Hepatic stellate cell (primary cell): ENCODE data around the gene C7orf33.
"Not testable (repeated sequence)": the region's sequence is repeated elsewhere in the genome, so short reads cannot be mapped to it uniquely, and the experiment has no call there.

Experiments
- DNase-seq: peaks from one replicate; pipeline ENCODE4 v3.0.0; 2011; ENCODE audit warnings: low spot score

Gene C7orf33, protein sequence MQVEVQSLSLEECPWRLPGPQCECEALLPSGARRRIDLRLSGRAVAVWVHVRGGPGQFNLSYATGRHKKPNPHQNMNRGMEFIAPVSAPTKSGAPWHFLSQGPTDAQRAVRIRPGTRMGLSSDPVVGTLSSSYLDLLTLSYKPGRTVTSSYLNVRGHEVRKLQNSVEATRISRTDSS

DNA sequence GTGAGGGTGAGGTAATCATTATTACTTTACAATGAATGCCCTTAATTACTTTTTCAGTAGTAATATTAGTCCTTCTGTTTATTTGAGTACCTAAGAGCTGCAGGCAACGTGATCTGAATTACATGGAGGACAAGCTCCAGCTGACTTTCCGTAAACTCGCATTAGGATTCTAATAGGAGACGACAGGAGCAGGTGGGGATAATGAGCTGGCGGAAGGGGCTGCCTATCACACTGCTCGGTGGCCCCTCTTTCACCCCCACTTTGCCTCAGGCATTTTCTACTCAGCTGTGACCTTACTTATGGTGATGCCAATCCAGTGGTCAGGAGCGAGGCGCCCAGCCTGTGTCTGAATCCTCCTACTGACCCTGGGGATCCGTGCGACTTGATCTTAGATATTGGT lies at the start of gene C7orf33:
C7orf33 (plus strand) TSS at position 296 of the 400 bp plus-strand sequence. CDS start 160 bp downstream, outside the sequence.
- no peak for DNase-seq

DNA sequence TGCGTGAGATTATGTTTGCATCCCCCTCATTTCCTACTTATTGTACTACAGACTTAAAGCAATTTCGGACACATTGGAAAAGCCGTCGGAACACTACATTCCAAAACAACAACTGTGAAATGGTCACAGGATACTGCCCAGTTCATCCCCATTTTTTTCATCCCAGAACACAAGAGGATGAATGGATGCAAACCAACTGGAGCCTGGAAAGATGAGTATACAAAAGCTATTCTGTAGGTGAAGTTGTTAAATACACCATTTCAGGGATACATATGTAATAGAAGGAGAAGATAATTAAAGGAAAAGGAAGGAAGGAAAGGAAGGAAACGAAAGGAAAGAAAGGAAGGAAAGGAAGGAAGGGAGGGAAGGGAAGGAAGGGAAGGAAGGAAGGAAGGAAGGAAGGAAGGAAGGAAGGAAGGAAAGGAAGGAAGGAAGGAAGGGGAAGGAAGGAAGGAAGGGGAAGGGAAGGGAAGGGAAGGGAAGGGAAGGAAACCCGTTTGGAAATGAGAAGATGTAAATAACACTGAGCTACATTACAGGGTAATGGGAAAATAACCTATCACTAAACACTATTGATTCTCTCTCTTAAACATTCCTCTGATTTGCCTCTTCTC lies 48.6 kb upstream of the C7orf33 start:
- DNase-seq = no peak

GRCh38 chr7:148543302-148543701 lies 47.3 kb upstream of the C7orf33 start:
- DNase-seq = no peak

DNA sequence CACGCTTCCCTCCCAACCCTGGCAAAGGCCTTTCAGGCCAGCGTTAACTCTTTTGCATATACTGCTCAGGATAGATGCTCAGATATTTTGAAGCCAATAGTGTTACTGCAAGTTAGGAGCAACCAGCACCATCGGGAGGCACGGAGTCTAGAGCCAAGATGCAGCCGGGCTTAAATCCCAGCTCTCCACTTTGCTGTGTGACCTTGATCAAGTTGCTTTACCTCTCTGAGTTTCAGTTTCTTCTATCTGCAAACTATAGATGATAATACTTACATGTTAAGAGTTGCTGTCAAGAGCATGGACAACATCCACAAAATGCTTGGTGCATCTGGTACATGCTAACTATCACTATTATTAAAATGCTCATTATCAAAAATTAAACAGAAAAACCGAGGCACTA lies 45.4 kb upstream of the C7orf33 start:
- DNase-seq = no peak

DNA sequence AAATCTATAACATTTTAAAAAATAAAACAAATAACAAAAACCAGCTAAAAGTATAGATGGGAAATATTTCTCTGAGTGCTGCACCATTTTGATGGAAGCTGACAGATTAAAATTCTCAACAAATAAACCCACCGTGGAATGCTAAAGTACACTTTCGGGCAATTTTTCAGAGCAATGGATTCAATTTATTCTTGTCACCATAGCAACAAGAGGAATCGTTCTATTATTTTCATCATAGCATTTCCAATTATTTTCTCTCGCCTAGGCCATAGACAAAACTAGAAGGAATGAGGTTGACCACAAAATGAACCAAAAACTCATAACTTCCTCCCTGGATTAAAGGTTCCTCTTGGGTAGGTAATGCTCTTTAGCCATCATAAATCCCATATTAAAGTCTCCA lies 44.6 kb upstream of the C7orf33 start:
- DNase-seq = no peak

- no peak for DNase-seq
These were observed 43.7 kb upstream of the C7orf33 start for GRCh38 chr7:148546857-148547256.

- no peak for DNase-seq
These were observed 42.6 kb upstream of the C7orf33 start for GRCh38 chr7:148547951-148548350.

- DNase-seq = no peak
These were observed 36.6 kb upstream of the C7orf33 start for GRCh38 chr7:148553979-148554378.

DNA sequence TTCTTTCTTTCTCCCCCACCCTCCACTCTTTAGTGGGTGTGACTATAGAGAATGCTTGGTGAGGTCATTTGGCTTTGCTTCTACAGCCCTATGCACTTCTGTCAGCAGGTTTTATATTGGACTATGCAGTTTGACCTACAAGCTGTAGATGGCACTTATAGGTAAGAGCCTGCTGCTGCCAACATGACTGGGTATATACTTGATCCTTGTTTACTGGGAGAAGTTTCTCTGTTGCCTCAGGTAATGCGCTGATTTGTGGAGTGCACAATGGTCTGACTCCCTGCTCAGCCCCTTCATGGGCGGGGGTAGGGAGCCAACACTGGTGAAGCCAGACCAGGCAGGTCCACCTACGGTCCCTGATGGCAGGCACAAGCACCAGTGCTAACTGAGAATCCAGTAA lies 33.7 kb upstream of the C7orf33 start:
- no peak for DNase-seq

DNA sequence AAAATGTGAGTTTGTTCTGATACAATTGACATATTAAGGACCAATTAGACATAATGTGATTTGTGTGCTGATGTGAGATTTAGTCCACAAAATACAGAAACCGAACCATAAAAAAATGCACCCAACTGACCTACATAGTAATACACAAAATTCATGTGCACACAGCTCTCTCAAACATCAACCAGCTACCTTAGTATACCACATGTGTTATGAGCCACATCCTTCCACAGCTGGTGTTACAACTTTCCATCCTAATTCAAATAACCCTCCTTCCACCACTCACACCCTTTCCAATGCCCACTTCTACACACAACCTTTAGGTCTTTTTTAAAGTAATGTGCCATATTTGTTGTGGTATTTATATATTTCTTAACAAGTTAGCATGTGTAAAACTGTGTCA lies 31.7 kb upstream of the C7orf33 start:
- DNase-seq = no peak

- no peak for DNase-seq
These were observed 29.5 kb upstream of the C7orf33 start for GRCh38 chr7:148561099-148561498.

DNA sequence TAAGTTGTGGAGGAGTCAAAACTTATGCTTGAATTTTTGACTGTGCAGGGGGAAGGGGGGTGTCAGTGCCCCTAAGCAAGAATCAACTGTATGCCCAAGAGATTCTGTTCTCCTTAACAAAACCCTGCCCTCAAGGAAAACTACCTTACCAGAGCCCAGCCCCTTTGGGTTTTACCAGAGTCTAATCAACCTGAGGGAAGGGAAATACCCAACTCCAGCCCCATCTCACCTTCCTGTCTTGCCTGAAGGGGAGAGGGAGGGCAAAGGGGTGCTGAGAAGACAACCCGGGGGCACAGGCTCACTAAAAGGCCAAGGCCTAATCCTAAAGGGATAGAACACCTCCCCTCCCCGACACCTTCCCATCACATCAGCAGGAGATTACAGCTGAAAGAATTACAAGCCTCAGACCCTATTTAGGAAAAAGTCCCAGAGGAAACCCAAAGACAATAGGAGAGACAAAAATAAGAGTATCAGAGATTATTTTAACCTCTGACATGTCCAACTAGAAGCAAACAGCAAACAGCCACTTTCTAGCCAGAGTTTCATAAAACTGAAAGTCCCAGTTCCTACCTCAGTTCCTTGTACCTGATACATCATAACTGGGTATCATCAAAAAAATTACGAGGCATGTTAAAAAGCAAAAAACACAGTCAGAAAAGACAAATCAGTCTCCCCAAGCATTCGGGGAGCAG lies 26.8 kb upstream of the C7orf33 start:
- no peak for DNase-seq

DNA sequence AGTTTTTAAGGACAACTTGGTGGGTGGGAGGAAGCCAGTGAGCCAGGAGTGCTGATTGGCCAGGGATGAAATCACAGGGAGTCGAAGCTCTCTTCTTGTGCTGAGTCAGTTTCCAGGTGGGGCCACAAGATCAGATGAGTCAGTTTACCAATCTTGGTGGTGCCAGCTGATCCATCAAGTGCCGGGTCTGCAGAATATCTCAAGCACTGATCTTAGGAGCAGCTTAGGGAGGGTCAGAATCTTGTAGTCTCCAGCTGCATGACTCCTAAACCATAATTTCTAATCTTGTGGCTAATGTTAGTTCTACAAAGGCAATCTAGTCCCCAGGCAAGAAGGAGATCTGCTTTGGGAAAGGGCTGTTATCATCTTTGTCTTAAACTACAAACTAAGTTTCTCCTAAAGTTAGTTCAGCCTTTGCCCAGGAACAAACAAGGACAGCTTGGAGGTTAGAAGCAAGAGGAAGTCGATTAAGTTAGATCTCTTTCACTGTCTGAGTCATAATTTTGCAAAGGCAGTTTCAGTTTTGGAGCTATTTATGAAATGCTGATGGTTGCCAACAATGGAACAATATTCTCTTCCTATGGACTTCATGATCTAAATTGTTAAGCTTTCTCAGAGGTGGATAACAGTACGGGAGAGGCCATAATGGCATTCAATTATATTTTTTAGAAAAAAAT lies 26.2 kb upstream of the C7orf33 start:
- not testable (repeated sequence) for DNase-seq

DNA sequence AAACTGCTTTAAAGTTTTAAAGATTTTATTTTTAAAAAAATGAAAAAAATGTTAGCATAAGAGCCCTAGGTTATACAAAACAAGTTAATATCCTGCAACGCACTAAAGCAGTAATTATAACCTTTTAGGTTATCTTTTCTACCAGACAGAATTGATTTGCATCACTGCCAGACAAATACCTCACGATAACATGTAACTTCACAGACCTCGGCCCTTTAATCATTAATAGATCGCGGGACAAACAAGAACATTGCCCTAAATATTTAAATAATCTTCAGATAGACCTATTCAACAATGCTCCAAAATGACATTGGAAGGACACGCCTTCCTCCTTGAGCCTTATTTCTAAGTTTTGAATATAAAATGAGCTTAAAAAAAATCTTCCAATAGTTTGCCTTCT lies 23.8 kb upstream of the C7orf33 start:
- no peak for DNase-seq

- no peak for DNase-seq
These were observed 23.0 kb upstream of the C7orf33 start for GRCh38 chr7:148567524-148567923.

- no peak for DNase-seq
These were observed 20.1 kb upstream of the C7orf33 start for GRCh38 chr7:148570510-148570909.

- not testable (repeated sequence) for DNase-seq
These were observed 19.6 kb upstream of the C7orf33 start for GRCh38 chr7:148570973-148571372.

- no peak for DNase-seq
These were observed 19.2 kb upstream of the C7orf33 start for GRCh38 chr7:148571381-148571780.

DNA sequence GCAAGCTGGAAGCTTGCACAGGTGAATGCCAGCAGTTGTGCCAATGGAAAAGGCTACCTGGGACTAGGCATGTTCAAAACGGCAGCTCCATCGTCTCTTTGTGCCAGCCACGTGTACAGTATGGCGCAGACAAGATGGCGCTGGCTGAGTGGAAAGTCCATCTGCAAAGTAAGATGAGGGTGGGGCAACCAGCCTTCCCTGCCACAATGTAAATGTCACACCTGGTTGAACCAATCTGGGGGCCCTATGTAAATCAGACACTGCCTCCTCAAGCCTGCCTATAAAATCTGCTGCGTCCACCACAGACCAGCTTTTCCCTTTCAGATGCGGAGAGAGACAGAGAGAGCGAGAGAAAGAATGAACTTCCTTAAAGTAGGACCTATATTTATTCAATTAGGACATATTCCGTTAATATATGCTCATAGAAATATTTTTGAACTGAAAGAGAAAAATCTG lies 18.5 kb upstream of the C7orf33 start:
- no peak for DNase-seq

- not testable (repeated sequence) for DNase-seq
These were observed 17.0 kb upstream of the C7orf33 start for GRCh38 chr7:148573581-148573980.

DNA sequence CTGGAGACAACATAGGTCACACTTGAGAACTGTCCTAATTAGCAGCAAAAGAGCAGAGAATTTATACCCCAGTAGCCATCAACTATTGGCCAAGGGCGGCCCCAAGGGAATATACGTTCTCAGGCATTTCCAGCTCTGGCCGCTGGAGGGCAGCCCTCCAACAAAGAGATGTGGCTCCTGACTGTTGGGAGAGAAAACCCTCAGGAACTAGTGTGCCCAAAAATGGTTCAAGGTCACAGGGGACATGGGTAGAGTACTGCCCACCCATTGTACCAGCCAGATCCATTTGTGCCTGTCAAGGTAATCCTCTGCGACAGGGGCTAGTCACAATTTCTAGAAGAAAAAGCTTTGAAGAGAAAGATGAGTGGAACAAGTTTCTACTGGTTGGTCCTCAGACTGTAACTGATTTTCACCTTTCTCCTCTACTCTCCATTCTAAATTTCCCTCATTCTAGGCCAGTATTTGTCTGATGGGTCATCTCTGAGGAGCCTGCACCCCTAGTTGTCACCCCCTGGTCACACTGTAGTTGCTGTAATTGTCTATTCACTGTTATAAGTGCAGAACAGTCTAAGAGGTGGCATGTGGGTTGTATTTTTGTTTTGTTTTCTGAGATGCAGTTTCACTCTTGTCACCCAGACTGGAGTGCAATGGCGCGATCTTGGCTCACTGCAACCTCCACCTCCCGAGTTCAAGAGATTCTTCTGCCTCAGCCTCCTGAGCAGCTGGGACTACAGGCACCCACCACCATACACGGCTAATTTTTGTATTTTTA lies 14.7 kb upstream of the C7orf33 start:
- peak; percentile 44 for DNase-seq

DNA sequence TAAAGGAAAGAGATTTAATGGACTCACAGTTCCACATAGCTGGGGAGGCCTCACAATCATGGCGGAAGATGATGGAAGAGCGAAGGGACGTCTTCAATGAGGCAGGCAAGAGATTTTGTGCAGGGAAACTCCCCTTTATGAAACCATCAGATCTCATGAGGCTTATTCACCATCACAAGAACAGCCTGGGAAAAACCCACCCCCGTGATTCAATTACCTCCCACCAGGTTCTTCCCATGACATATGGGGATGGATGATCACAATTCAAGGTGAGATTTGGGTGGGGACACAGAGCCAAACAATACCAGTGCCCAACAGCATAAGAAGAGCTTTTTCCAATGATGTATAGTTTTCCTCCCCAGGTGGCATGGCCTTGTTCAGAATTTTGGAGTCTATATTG lies 11.2 kb upstream of the C7orf33 start:
- no peak for DNase-seq
